HCT116 (cell line): ENCODE measurements around the gene CNGA1.

ENCODE experiments used
- CEBPB ChIP-seq: IDR thresholded peaks from 2 replicates; pipeline ENCODE4 v1.6.1; 2012; ENCODE audit warnings: low read depth
- EZH2 ChIP-seq: fragments of 200-600 bp; sonication (generic); IDR thresholded peaks from 2 replicates; pipeline ENCODE4 v1.6.1; 2017; ENCODE audit warnings: antibody characterized with exemption, mixed run types
- FOSL1 ChIP-seq: IDR thresholded peaks from 2 replicates; pipeline ENCODE4 v1.6.1; 2012; ENCODE audit warnings: low read depth
- POLR2A ChIP-seq: IDR thresholded peaks from 2 replicates; pipeline ENCODE4 v1.7.0; 2011; ENCODE audit warnings: borderline replicate concordance; ENCODE audit not compliant: insufficient read depth, insufficient read length; ENCODE audit errors: extremely low read depth
- POLR2AphosphoS5 ChIP-seq: IDR thresholded peaks from 2 replicates; pipeline ENCODE4 v1.6.1; 2011; ENCODE audit warnings: mild to moderate bottlenecking, low read depth, low read length, moderate library complexity
- SRF ChIP-seq: IDR thresholded peaks from 2 replicates; pipeline ENCODE4 v1.6.1; 2012; ENCODE audit warnings: low read depth
- ZFX ChIP-seq: fragments of 450-650 bp; IDR thresholded peaks from 2 replicates; pipeline ENCODE4 v1.6.1; 2017
- TF ChIP-seq, protein P1 (sequence below): IDR thresholded peaks from 2 replicates; pipeline ENCODE4 v1.6.1; 2012
- TF ChIP-seq, protein P2 (sequence below), 3 experiments: fragments of 200-600 bp in 1 of 3; sonication (generic) in 1 of 3; IDR thresholded peaks in 2 of 3; conservative IDR thresholded peaks in 1 of 3; 2 replicates each; pipeline ENCODE4 v1.5.1; 2012 to 2017; ENCODE audit warnings: low read depth in 2 of 3, low read length in 2 of 3, antibody characterized with exemption in 1 of 3, borderline replicate concordance in 1 of 3, control low read depth in 1 of 3, mild to moderate bottlenecking in 1 of 3, mixed read lengths in 1 of 3, mixed run types in 1 of 3, moderate library complexity in 1 of 3; ENCODE audit not compliant: insufficient read depth in 1 of 3
- TF ChIP-seq, protein P3 (sequence below): IDR thresholded peaks from 2 replicates; pipeline ENCODE4 v1.6.1; 2011; ENCODE audit warnings: mild to moderate bottlenecking, low read length, moderate library complexity; ENCODE audit not compliant: insufficient replicate concordance; ENCODE audit errors: extremely low read depth
- TF ChIP-seq, protein P4 (sequence below): IDR thresholded peaks from 2 replicates; pipeline ENCODE4 v1.6.1; 2012

DNA sequence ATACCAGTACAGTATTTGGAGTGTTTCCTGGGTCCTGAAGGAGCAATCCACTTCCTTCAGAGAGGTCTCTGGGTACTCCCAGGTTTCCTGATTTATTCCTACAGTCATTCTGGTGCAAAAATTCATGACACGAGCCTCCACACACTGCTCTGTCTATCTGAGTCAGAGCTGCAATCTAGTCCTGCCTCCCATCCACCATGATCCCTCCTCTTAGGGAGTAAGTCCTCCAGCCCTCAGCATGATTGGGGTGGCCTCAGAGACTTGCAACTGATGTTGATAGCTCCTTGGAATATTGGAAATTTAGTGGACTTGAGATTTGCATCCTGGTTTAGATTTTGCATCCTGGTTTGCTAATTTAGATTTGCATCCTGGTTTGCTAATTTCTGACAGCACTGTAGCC is 20.5 kb downstream of the CNGA1 start:
- TF ChIP-seq POLR2AphosphoS5 = no peak
- TF ChIP-seq, protein P1, sequence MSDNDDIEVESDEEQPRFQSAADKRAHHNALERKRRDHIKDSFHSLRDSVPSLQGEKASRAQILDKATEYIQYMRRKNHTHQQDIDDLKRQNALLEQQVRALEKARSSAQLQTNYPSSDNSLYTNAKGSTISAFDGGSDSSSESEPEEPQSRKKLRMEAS = no peak
- no peak for TF ChIP-seq EZH2
- TF ChIP-seq, protein P2, sequence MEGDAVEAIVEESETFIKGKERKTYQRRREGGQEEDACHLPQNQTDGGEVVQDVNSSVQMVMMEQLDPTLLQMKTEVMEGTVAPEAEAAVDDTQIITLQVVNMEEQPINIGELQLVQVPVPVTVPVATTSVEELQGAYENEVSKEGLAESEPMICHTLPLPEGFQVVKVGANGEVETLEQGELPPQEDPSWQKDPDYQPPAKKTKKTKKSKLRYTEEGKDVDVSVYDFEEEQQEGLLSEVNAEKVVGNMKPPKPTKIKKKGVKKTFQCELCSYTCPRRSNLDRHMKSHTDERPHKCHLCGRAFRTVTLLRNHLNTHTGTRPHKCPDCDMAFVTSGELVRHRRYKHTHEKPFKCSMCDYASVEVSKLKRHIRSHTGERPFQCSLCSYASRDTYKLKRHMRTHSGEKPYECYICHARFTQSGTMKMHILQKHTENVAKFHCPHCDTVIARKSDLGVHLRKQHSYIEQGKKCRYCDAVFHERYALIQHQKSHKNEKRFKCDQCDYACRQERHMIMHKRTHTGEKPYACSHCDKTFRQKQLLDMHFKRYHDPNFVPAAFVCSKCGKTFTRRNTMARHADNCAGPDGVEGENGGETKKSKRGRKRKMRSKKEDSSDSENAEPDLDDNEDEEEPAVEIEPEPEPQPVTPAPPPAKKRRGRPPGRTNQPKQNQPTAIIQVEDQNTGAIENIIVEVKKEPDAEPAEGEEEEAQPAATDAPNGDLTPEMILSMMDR (IDR thresholded peaks at IDR 0.05 in 2 of 3, conservative IDR thresholded peaks at IDR 0.05 in 1 of 3; ENCODE audit: borderline replicate concordance in 1 of 3, insufficient read depth in 1 of 3, low read depth in 2 of 3, low read length in 2 of 3) = no peak
- TF ChIP-seq POLR2A = no peak
- TF ChIP-seq, protein P3, sequence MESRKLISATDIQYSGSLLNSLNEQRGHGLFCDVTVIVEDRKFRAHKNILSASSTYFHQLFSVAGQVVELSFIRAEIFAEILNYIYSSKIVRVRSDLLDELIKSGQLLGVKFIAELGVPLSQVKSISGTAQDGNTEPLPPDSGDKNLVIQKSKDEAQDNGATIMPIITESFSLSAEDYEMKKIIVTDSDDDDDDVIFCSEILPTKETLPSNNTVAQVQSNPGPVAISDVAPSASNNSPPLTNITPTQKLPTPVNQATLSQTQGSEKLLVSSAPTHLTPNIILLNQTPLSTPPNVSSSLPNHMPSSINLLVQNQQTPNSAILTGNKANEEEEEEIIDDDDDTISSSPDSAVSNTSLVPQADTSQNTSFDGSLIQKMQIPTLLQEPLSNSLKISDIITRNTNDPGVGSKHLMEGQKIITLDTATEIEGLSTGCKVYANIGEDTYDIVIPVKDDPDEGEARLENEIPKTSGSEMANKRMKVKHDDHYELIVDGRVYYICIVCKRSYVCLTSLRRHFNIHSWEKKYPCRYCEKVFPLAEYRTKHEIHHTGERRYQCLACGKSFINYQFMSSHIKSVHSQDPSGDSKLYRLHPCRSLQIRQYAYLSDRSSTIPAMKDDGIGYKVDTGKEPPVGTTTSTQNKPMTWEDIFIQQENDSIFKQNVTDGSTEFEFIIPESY = no peak
- TF ChIP-seq CEBPB = no peak
- TF ChIP-seq FOSL1 = no peak
- TF ChIP-seq, protein P4, sequence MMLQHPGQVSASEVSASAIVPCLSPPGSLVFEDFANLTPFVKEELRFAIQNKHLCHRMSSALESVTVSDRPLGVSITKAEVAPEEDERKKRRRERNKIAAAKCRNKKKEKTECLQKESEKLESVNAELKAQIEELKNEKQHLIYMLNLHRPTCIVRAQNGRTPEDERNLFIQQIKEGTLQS = no peak
- TF ChIP-seq ZFX = no peak
- TF ChIP-seq SRF = no peak
